Heart left ventricle (tissue), 16 donors: Measurements from ENCODE around the gene GRIK1. TPM values are rescaled to one million over a fixed set of nuclear protein-coding genes. Genes with fewer than 3 reads are reported as not detected.

Experiments
- ATAC-seq, 4 donors: fragments of 200-7000 bp; cut with Tn5 transposase; one replicate each; pipeline ENCODE4 v1.9.1; 2020 to 2022; ENCODE audit warnings: moderate library complexity in 4 of 4, mild to moderate bottlenecking in 3 of 4, moderate number of reproducible peaks in 1 of 4
- DNase-seq, 5 donors: peaks; one replicate each; pipeline ENCODE4 v3.0.0-alpha.2; 2020
- H3K27ac ChIP-seq, 12 donors: fragments of 200-600 bp; sonication (generic) in 4 of 12; one replicate each; pipeline versions ENCODE4 v1.5.0 to v1.8.0; 2016 to 2022; ENCODE audit warnings: mild to moderate bottlenecking in 2 of 12
- H3K27me3 ChIP-seq, 9 donors: fragments of 200-600 bp; sonication (generic) in 2 of 9; one replicate each; pipeline versions ENCODE4 v1.5.1 to v1.8.0; 2016 to 2022; ENCODE audit warnings: mild to moderate bottlenecking in 3 of 9
- H3K36me3 ChIP-seq, 9 donors: fragments of 200-600 bp; sonication (generic) in 2 of 9; one replicate each; pipeline versions ENCODE4 v1.5.0 to v1.8.0; 2018 to 2022; ENCODE audit warnings: mild to moderate bottlenecking in 2 of 9
- H3K4me1 ChIP-seq, 12 donors: fragments of 200-600 bp; sonication (generic) in 4 of 12; one replicate each; pipeline versions ENCODE4 v1.5.0 to v1.8.0; 2016 to 2022; ENCODE audit warnings: mild to moderate bottlenecking in 3 of 12
- H3K4me3 ChIP-seq, 12 donors: fragments of 200-600 bp; sonication (generic) in 4 of 12; one replicate each; pipeline versions ENCODE4 v1.5.0 to v1.8.0; 2017 to 2022; ENCODE audit warnings: mild to moderate bottlenecking in 9 of 12, moderate library complexity in 4 of 12
- H3K9me3 ChIP-seq, 12 donors: fragments of 200-600 bp; sonication (generic) in 4 of 12; one replicate each; pipeline versions ENCODE4 v1.5.0 to v1.8.0; 2016 to 2022; ENCODE audit warnings: mild to moderate bottlenecking in 1 of 12
- CTCF ChIP-seq, 12 donors: fragments of 200-600 bp; sonication (generic) in 4 of 12; IDR thresholded peaks; one replicate each; pipeline versions ENCODE4 v1.5.0 to v1.8.0; 2018 to 2022; ENCODE audit warnings: antibody characterized with exemption in 12 of 12, mild to moderate bottlenecking in 5 of 12
- POLR2A ChIP-seq, 2 donors: fragments of 450-650 bp; IDR thresholded peaks; one replicate each; pipeline ENCODE4 v1.6.1; 2017; ENCODE audit warnings: antibody characterized with exemption in 2 of 2, mild to moderate bottlenecking in 2 of 2, moderate library complexity in 2 of 2
- WGBS, 4 donors: extraction: QIAGEN DNeasy Blood & Tissue Kit in 2 of 4; methylation state at CpG; one replicate each; pipeline versions ENCODE4 v1.1.5 to v1.1.7; 2013 to 2018; 5-methylcytosine and 5-hydroxymethylcytosine counted together
- intact Hi-C, 10 donors: fragments of 100-400 bp; cut with DNase I; formaldehyde crosslinking; loops; one replicate each; pipeline versions ENCODE4 v1.11.1 to v1.14.2; 2022
- polyA plus RNA-seq, 2 donors: library from polyadenylated mRNA; stranded (reverse); fragments of 200-250 nt; gene quantifications; one replicate each; pipeline ENCODE4 v1.2.3, GENCODE V29; 2013
- total RNA-seq, 9 donors: library from RNA; depleted of rRNA in 2 of 9; stranded (reverse); fragments of >200 nt in 2 of 9; fragmentation: NEBNext Ultra II Directional in 3 of 9; extraction: Animal tissue kit (Norgen Biotek cat#: 25700) in 3 of 9; gene quantifications; one replicate each; pipeline versions ENCODE4 v1.1.0 to v1.2.4, GENCODE V29; 2016 to 2023
- donor health status: ischemic (EF 13 %, LVEDD 7.1; RV severe dilation, severe dysfunction).
- donor health status: healthy with polysubstance abuse.
- donor health status: DM: no; HTN: yes; CAD: no.
- donor health status: DM: no; HTN: no; CAD: no.
- donor health status: ischemic (EF 25% LVEDD 6.9; RV normal size, moderate dysfunction).
- donor health status: ischemic (EF 25% LVEDD 5.7; RV mildly dilated, moderate dysfunction).
- donor health status: healthy.
- donor health status: DM: yes; HTN: yes; CAD: no.
- donor health status: ischemic (EF 35%, LVEDD 5.7; RV mildly dilated, moderate dysfunction).
- donor health status: nonischemic (EF 11% LVEDD 7.7; RV severe dilation, severe dysfunction).
- donor health status: DM: yes; HTN: yes; CAD: no.
- donor health status: PGD.
- donor health status: ischemic (EF 29% LVEDD 5.4; RV normal size, mild dysfunction).
- donor health status: nonischemic (EF 23%, LVEDD 6.1; RV moderate dilation, normal function).

The GRIK1 gene
- total and polyA plus RNA-seq, 11 donors = 0.12 TPM; not detected in 10

- intact Hi-C loops = no loop called here
- Histone ChIP-seq H3K27ac (no peak overlapping the region), H3K9me3 (no peaks in the 10 kb centered on the region), H3K4me1 (no peaks in the 10 kb centered on the region), H3K4me3 (no peak overlapping the region), H3K27me3 (no peaks in the 10 kb centered on the region), H3K36me3 (no peaks in the 10 kb centered on the region)
- ATAC-seq = no peak
- DNase-seq = no peak
- TF ChIP-seq CTCF (IDR thresholded peaks at IDR 0.05) (no peak), POLR2A (IDR thresholded peaks at IDR 0.05) (no peak)
Measured at GRCh38 chr21:29627905-29628304, 311.9 kb downstream of the GRIK1 start.

DNA sequence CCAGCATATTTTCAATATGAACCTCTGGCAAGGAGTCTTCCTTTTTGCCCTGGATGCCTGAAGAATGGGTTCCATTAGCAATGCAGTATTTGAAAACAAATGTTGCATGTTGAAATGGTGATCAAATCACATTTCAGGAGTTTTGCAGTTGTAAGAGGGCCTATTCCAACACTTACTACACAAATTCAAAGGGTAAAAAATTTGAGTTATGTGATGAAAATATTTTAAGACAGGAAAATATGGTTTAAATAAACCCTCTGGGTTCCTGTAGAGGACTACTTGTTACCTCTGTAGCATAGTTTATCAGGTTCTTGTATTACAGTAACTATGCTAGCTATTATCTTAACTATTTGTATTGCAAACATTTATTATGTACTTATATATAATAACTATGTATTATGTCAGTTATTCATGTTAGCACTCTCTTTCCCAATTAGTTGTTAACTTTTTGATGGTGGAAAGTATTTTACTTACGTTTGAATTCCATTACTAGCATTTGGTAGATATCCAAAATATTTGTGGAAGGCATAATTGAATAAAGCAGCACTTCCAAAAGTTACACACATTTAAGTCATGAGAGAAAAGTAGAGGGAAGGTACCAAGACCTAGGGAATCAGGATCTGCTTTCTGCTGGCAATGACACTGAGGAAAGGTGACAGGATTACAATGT, 312.9 kb downstream of the GRIK1 start:
- no peaks in the 10 kb centered on the region for H3K9me3 ChIP-seq
- intact Hi-C loops = no loop called here
- TF ChIP-seq POLR2A (IDR thresholded peaks at IDR 0.05) (no peak), CTCF (IDR thresholded peaks at IDR 0.05) (no peak)
- WGBS, 4 donors = 58 to 69% (median 65%) methylated on average over 1 of the region's 1 CpG
- no peaks in the 10 kb centered on the region for H3K4me1 ChIP-seq
- no peaks in the 10 kb centered on the region for H3K27me3 ChIP-seq
- no peak for DNase-seq
- no peaks in the 10 kb centered on the region for H3K36me3 ChIP-seq
- H3K4me3 ChIP-seq = no peak overlapping the region
- no peak overlapping the region for H3K27ac ChIP-seq
- no peak for ATAC-seq

GRCh38 chr21:29625990-29626389, 313.8 kb downstream of the GRIK1 start:
- ATAC-seq (no peak), DNase-seq (no peak)
- 91 to 98% (median 96%) methylated on average over 3 of the region's 3 CpGs for WGBS, 4 donors
- Histone ChIP-seq H3K27ac (no peak overlapping the region), H3K4me3 (no peak overlapping the region), H3K27me3 (no peaks in the 10 kb centered on the region), H3K9me3 (no peaks in the 10 kb centered on the region), H3K36me3 (no peaks in the 10 kb centered on the region), H3K4me1 (no peaks in the 10 kb centered on the region)
- TF ChIP-seq CTCF (IDR thresholded peaks at IDR 0.05) = no peak
- intact Hi-C loops = no loop called here

- DNase-seq (no peak), ATAC-seq (no peak)
- WGBS, 4 donors = 93 to 95% (median 93%) methylated on average over 6 of the region's 6 CpGs
- H3K27me3 ChIP-seq = no peaks in the 10 kb centered on the region
- intact Hi-C loops = no loop called here
- no peaks in the 10 kb centered on the region for H3K4me1 ChIP-seq
- TF ChIP-seq CTCF (IDR thresholded peaks at IDR 0.05) (no peak), POLR2A (IDR thresholded peaks at IDR 0.05) (no peak)
- H3K4me3 ChIP-seq = no peak overlapping the region
- H3K27ac ChIP-seq = no peak overlapping the region
- no peaks in the 10 kb centered on the region for H3K36me3 ChIP-seq
- H3K9me3 ChIP-seq = no peaks in the 10 kb centered on the region
Measured at GRCh38 chr21:29624776-29625175, 315.0 kb downstream of the GRIK1 start.
